MM.1S (cell line): ENCODE data around the gene ZNF146.

ENCODE experiments used
- DNase-seq: peaks from one replicate; pipeline ENCODE4 v3.0.0-alpha.2; 2015
- H2AFZ ChIP-seq: fragments of 300-600 bp; sonication (generic); 2 replicates; pipeline ENCODE4 v1.6.0; 2016; ENCODE audit warnings: antibody characterized with exemption, low read length
- H3F3A ChIP-seq: fragments of 300-600 bp; sonication (generic); 2 replicates; pipeline ENCODE4 v1.6.1; 2016; ENCODE audit warnings: mild to moderate bottlenecking, antibody characterized with exemption, low read length, moderate library complexity, mixed read lengths; ENCODE audit not compliant: insufficient read depth
- H3K27ac ChIP-seq: fragments of 300-600 bp; sonication (generic); 2 replicates; pipeline ENCODE4 v1.5.1; 2016; ENCODE audit warnings: mild to moderate bottlenecking, low read length
- H3K27me3 ChIP-seq: fragments of 300-600 bp; sonication (generic); replicated peaks from 2 replicates; pipeline ENCODE4 v1.6.0; 2016; ENCODE audit warnings: low read length; ENCODE audit not compliant: insufficient read depth
- H3K36me3 ChIP-seq: fragments of 300-600 bp; sonication (generic); replicated peaks from 2 replicates; pipeline ENCODE4 v1.6.1; 2016; ENCODE audit warnings: mild to moderate bottlenecking, low read length, mixed read lengths; ENCODE audit not compliant: insufficient read depth
- H3K4me1 ChIP-seq: fragments of 300-600 bp; sonication (generic); 2 replicates; pipeline ENCODE4 v1.6.1; 2016; ENCODE audit warnings: low read length, mixed read lengths
- H3K4me2 ChIP-seq: fragments of 300-600 bp; sonication (generic); 2 replicates; pipeline ENCODE4 v1.6.0; 2016; ENCODE audit warnings: low read depth, low read length
- H3K4me3 ChIP-seq: fragments of 300-600 bp; sonication (generic); 2 replicates; pipeline ENCODE4 v1.5.1; 2016; ENCODE audit warnings: low read length, mixed read lengths
- H3K79me2 ChIP-seq: fragments of 300-600 bp; sonication (generic); 2 replicates; pipeline ENCODE4 v1.6.1; 2016; ENCODE audit warnings: mixed run types, low read length, mixed read lengths
- H3K9ac ChIP-seq: fragments of 300-600 bp; sonication (generic); 2 replicates; pipeline ENCODE4 v1.6.1; 2016; ENCODE audit warnings: low read length, mixed read lengths
- H3K9me2 ChIP-seq: fragments of 300-600 bp; sonication (generic); replicated peaks from 2 replicates; pipeline ENCODE4 v1.6.1; 2016; ENCODE audit warnings: mild to moderate bottlenecking, low read length, mixed read lengths; ENCODE audit not compliant: insufficient read depth
- H3K9me3 ChIP-seq: fragments of 300-600 bp; sonication (generic); replicated peaks from 2 replicates; pipeline ENCODE4 v1.6.1; 2016; ENCODE audit warnings: mild to moderate bottlenecking, low read length, mixed read lengths; ENCODE audit not compliant: insufficient read depth
- H4K20me1 ChIP-seq: fragments of 300-600 bp; sonication (generic); 2 replicates; pipeline ENCODE4 v1.6.1; 2016; ENCODE audit warnings: mild to moderate bottlenecking, low read length, moderate library complexity, mixed read lengths; ENCODE audit not compliant: insufficient read depth
- CTCF ChIP-seq: fragments of 300-600 bp; sonication (generic); IDR thresholded peaks from 2 replicates; pipeline ENCODE4 v1.5.1; 2016; ENCODE audit warnings: antibody characterized with exemption, low read length, mixed read lengths
- EZH2 ChIP-seq: fragments of 300-600 bp; sonication (generic); optimal IDR thresholded peaks from 2 replicates; pipeline ENCODE3; 2017; ENCODE audit warnings: low read depth, mild to moderate bottlenecking, antibody characterized with exemption, low read length, mixed read lengths
- EZH2phosphoT487 ChIP-seq: fragments of 300-600 bp; sonication (generic); IDR thresholded peaks from 2 replicates; pipeline ENCODE4 v1.6.1; 2018; ENCODE audit warnings: antibody characterized with exemption, low read length

ZNF146 gene

DNA sequence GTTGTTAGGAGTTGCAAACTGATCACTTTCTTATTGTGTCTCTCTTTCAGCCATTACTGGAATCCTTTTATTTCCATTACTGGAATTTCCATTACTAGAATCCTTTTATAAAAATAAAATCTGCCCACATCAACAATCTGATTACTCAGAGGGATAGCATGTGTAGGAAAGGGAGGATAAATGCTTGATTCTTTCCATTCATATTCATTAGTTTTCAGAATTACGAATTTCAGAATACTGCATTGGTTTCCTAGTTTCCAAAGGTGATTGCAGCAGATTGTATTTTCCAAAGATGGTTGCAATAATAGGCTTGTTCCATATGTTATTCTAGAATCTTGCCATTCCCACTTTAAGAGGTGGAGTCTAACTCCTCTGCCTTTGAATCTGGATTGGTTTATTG lies 37.1 kb downstream of the ZNF146 start:
- no peak for DNase-seq
- Histone ChIP-seq H3K4me3 (no peak overlapping the region), H3K27ac (no peak overlapping the region), H3K9me3 (no peaks in the 10 kb centered on the region), H4K20me1 (no peaks in the 10 kb centered on the region), H3K79me2 (no peaks in the 10 kb centered on the region), H3K4me2 (no peak overlapping the region), H3K36me3 (no peaks in the 10 kb centered on the region), H3K9ac (no peak overlapping the region), H3K4me1 (no peaks in the 10 kb centered on the region), H2AFZ (no peak overlapping the region), H3K9me2 (no peaks in the 10 kb centered on the region), H3F3A (no peaks in the 10 kb centered on the region), H3K27me3 (no peaks in the 10 kb centered on the region)
- TF ChIP-seq EZH2: no peak
- no peak for TF ChIP-seq EZH2phosphoT487
- TF ChIP-seq CTCF: no peak

GRCh38 chr19:36254848-36255247 lies 39.9 kb downstream of the ZNF146 start:
- TF ChIP-seq CTCF: no peak
- no peak for TF ChIP-seq EZH2
- TF ChIP-seq EZH2phosphoT487: no peak
- no peaks in the 10 kb centered on the region for H3K79me2 ChIP-seq
- H3K27me3 ChIP-seq: no peaks in the 10 kb centered on the region
- no peak overlapping the region for H3K4me3 ChIP-seq
- H3K9ac ChIP-seq: no peak overlapping the region
- no peaks in the 10 kb centered on the region for H3K9me3 ChIP-seq
- no peak overlapping the region for H2AFZ ChIP-seq
- DNase-seq: no peak
- no peak overlapping the region for H3K4me2 ChIP-seq
- no peak overlapping the region for H3K27ac ChIP-seq
- no peaks in the 10 kb centered on the region for H3K9me2 ChIP-seq
- H3K36me3 ChIP-seq: no peaks in the 10 kb centered on the region
- no peaks in the 10 kb centered on the region for H4K20me1 ChIP-seq
- no peaks in the 10 kb centered on the region for H3K4me1 ChIP-seq
- no peaks in the 10 kb centered on the region for H3F3A ChIP-seq

DNA sequence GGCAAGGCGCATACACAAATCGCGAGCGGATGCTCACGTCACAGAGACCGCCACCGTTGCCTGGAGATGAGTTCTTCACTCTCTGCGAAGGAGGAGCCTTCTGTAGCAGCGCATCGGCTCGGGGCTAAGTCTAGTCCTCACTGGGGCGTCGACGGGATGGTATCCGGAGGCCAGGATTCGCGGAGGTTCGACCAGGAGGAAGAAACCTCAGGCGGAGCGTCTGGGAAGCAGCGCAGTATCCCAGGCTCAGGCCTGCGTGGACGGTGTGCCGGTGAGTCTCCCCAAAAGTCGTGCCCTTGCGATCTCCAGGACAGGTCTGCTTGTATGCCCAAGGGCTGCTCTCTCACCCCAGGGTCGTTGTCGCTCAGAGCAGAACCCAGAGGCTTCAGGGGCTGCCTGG lies 40.4 kb downstream of the ZNF146 start:
- Histone ChIP-seq H2AFZ (no peak overlapping the region), H3K36me3 (no peaks in the 10 kb centered on the region), H3K4me2 (no peak overlapping the region), H3K79me2 (no peaks in the 10 kb centered on the region), H3K9me3 (no peaks in the 10 kb centered on the region), H3K4me1 (no peaks in the 10 kb centered on the region), H3K27me3 (no peaks in the 10 kb centered on the region), H3K4me3 (no peak overlapping the region), H4K20me1 (no peaks in the 10 kb centered on the region), H3K9me2 (no peaks in the 10 kb centered on the region), H3F3A (no peaks in the 10 kb centered on the region), H3K27ac (no peak overlapping the region), H3K9ac (no peak overlapping the region)
- TF ChIP-seq EZH2phosphoT487: no peak
- no peak for TF ChIP-seq EZH2
- no peak for TF ChIP-seq CTCF
- no peak for DNase-seq

GRCh38 chr19:36256064-36256463 lies 41.2 kb downstream of the ZNF146 start:
- H3K4me3 ChIP-seq: no peak overlapping the region
- no peaks in the 10 kb centered on the region for H3K9me2 ChIP-seq
- H3K36me3 ChIP-seq: no peaks in the 10 kb centered on the region
- no peak overlapping the region for H3K9ac ChIP-seq
- no peaks in the 10 kb centered on the region for H3K9me3 ChIP-seq
- H2AFZ ChIP-seq: no peak overlapping the region
- DNase-seq: no peak
- no peaks in the 10 kb centered on the region for H3F3A ChIP-seq
- H3K4me2 ChIP-seq: no peak overlapping the region
- no peak overlapping the region for H3K27ac ChIP-seq
- no peaks in the 10 kb centered on the region for H4K20me1 ChIP-seq
- H3K79me2 ChIP-seq: no peaks in the 10 kb centered on the region
- no peaks in the 10 kb centered on the region for H3K27me3 ChIP-seq
- no peak for TF ChIP-seq CTCF
- H3K4me1 ChIP-seq: no peaks in the 10 kb centered on the region
